ENCODE data around the gene CD180.

CD180 gene

GRCh38 chr5:67156976-67157583 is 39.5 kb downstream of the CD180 start:
- DNase-seq = peak; percentile 74

GRCh38 chr5:67154556-67155206 is 41.9 kb downstream of the CD180 start:
- no peak for DNase-seq

- no peak for DNase-seq
These were observed 43.3 kb downstream of the CD180 start for GRCh38 chr5:67153292-67153691.

GRCh38 chr5:67152400-67152799 is 44.2 kb downstream of the CD180 start:
- no peak for DNase-seq

- no peak for DNase-seq
These were observed 46.6 kb downstream of the CD180 start for GRCh38 chr5:67149951-67150523.

- no peak for DNase-seq
These were observed 47.3 kb downstream of the CD180 start for GRCh38 chr5:67149057-67149950.

- no peak for DNase-seq
These were observed 48.8 kb downstream of the CD180 start for GRCh38 chr5:67147760-67148159.

GRCh38 chr5:67146981-67147380 is 49.6 kb downstream of the CD180 start:
- no peak for DNase-seq

- DNase-seq = no peak
These were observed 50.0 kb downstream of the CD180 start for GRCh38 chr5:67146574-67146973.

- no peak for DNase-seq
These were observed 52.4 kb downstream of the CD180 start for GRCh38 chr5:67144183-67144639.

GRCh38 chr5:67143549-67143948 is 53.0 kb downstream of the CD180 start:
- DNase-seq = no peak

GRCh38 chr5:67142816-67143215 is 53.8 kb downstream of the CD180 start:
- DNase-seq = no peak

GRCh38 chr5:67141644-67142043 is 55.0 kb downstream of the CD180 start:
- no peak for DNase-seq

- no peak for DNase-seq
These were observed 56.2 kb downstream of the CD180 start for GRCh38 chr5:67140413-67140812.

GRCh38 chr5:67139030-67139429 is 57.6 kb downstream of the CD180 start:
- DNase-seq = no peak

- DNase-seq = no peak
These were observed 61.1 kb downstream of the CD180 start for GRCh38 chr5:67135381-67135984.

GRCh38 chr5:67133776-67134175 is 62.8 kb downstream of the CD180 start:
- DNase-seq = no peak

GRCh38 chr5:67133217-67133616 is 63.4 kb downstream of the CD180 start:
- DNase-seq = no peak

- no peak for DNase-seq
These were observed 66.8 kb downstream of the CD180 start for GRCh38 chr5:67129768-67130167.
